NK-92 (cell line): ENCODE data around the gene C5AR1.
"Not testable (repeated sequence)": the region's sequence is repeated elsewhere in the genome, so short reads cannot be mapped to it uniquely, and the experiment has no call there.

ENCODE experiments used
- DNase-seq: peaks from one replicate; lab custom pipeline; 2025; ENCODE audit not compliant: unreplicated experiment; lab: John Stamatoyannopoulos, UW

The C5AR1 gene

DNA sequence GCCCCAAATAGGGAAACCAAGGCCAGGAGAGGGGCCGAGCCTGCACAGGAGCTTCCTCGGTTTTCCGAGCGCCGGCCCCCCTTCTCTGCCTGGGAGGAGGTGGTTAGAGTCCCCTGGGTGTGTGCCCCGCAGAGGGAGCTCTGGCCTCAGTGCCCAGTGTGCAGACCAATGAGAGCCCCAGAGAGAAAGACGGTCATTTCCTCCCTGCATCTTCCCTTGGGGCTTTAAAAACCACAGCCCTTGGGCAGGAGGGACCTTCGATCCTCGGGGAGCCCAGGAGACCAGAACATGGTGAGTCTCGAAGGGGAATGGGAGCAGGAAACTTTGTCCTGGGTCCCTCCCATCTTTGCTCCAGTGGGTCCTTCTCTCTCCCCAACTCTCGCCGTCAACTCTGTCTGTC lies at the start of gene C5AR1:
C5AR1 (plus strand) TSS at position 254 of the 400 bp plus-strand sequence; CDS start at position 289, 35 bp downstream.
- DNase-seq: no peak

DNA sequence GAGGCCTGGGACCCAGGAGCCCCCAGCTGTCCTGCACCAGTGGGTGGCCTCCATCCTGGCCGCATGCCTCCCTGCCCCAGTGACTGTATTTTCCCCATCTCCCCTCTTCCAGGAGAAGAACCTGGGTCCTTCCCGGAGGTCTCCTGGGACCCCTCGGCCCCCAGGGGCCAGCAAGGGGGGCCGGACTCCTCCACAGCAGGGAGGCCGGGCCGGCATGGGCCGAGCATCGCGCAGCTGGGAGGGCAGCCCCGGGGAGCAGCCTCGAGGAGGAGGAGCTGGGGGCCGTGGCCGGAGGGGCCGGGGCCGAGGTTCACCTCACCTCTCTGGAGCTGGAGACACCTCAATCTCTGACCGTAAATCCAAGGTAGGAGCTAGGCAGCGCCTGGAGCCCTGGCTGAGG lies 49.2 kb upstream of the C5AR1 start:
- no peak for DNase-seq

DNA sequence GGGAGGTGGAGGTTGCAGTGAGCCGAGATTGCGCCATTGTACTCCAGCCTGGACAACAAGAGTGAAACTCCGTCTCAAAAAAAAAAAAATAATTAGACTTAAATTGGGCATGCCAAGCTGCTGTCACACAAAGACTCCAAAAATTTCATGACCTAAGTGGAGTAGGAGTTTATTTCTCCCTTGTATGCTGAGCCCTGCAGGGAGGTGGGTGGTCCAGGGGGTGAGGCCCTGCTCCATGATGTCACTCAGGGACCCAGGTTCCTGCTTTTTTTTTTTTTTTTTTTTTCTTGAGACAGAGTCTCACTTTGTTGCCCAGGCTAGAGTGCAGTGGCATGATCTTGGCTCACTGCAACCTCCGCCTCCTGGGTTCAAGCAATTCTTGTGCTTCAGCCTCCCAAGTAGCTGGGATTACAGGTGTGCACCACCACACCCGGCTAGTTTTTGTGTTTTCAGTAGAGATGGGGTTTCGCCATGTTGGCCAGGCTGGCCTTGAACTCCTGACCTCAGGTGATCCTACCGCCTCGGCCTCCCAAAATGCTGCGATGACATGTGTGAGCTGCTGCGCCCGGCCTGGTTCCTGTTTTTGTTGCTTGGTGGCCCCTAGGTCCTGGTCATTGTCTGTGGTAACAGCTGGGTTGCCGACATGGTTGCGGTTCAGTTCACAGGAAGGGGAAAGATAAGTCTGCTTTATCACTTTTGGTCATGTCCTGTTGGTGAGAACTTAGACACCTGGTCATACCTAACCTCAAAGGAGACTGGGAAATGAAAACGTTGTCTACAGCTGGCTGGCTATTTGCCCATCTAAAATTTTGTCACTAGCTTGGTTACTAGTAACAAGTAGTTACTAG lies 47.5 kb upstream of the C5AR1 start:
- not testable (repeated sequence) for DNase-seq

DNA sequence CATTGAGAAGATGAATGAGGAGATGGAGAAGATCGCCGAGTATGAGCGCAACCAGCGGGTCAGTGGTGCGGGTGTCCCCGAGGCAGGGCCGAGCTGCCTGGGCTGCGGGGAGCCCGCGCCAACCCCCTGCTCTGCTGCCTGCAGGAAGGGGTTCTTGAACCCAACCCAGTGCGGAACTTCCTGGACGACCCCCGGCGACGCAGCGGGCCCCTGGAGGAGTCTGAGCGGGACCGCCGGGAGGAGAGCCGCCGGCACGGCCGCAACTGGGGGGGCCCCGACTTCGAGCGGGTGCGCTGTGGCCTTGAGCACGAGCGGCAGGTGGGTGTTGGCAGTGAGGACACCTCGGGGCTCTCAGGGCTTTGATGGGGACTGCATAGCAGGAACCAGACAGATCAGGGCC lies 45.0 kb upstream of the C5AR1 start:
- DNase-seq: no peak

DNA sequence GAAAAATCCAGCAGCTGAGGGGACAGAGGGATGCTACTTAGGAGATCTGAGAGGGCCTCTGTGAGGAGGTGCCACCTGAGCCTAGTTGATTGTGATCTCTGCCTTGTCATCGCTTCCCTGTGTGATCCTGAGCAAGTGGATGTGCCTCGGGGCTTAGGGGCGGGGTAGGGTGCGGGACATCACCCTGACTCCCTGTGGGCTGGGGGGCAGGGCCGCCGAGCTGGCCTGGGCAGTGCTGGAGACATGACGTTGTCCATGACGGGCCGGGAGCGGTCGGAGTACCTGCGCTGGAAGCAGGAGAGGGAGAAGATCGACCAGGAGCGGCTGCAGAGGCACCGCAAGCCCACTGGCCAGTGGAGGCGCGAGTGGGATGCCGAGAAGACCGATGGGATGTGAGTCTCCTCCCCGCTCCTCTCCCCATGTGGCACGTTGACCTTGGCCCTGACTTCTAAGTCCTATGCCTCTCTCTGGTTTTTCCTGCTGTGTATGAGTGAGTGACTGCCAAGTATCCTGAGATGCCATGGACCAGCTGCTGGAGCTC lies 43.2 kb upstream of the C5AR1 start:
- no peak for DNase-seq

DNA sequence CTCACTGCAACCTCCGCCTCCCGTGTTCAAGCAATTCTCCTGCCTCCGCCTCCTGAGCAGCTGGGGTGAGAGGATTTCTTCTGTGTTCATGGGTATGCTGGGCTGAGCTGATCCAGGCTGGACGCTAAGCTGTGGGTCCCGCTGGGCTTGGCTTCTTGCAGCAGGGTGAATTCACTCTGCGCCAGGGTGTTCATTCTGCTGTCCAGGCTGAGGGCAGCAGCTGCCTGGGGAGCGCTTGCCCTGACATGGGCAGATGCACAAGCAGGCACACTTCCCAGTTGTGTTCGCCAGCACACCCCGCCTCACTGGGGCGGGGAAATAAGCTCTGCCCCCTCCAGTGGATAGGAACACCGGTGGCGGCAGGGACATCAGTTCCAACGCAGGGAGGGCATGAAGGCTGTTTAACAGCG lies 42.3 kb upstream of the C5AR1 start:
- no peak for DNase-seq

DNA sequence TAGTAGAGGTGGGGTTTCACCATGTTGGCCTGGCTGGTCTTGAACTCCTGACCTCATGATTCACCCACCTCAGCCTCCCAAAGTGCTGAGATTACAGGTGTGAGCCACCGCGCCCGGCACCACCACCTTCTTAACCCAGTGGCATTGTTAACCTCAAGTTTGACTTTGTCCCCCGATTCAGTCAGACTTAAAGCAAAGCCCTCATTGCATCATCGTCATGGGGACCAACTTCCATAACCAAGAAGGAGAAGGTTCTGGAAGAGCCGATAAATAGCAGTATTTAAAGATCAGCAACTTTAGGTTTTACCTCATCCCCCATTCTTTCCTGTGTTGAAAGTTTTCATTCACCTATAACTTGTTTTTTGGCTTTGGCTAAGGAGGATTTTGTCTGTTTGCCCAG lies 41.6 kb upstream of the C5AR1 start:
- DNase-seq: no peak

DNA sequence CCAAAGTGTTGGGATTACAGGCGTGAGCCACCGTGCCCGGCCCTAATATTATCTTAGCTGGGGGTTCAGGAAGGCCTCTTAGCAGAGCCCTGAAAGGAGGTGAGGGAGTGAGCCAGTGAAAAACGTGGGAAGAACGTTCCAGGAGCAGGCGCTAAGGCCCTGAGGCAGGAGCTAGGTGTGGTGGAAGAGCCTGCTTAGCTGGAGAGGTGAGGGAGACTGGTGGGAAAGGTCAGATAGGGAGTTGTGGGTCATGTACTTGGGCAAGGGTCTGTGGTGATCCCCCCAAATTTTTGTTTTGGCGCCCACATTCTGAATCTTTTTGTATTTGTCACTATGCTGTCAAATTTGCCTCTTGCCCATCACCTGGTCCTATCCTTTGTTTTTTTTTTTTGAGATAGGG lies 40.1 kb upstream of the C5AR1 start:
- DNase-seq: no peak

DNA sequence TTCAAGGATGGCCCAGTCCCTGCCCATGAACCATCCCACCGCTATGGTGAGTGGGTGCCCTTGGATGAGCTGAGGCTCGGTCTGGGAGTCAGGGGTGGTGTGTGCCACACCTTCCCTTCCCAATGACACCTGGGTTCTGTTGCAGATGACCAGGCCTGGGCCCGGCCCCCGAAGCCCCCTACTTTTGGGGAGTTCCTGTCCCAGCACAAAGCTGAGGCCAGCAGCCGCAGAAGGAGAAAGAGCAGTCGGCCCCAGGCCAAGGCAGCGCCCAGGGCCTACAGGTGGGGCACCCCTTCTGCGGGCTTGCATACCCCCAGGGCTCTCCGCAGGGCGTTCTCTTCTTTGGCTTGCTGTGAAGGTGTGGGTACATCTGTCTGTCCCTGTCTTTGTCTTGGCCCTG lies 39.3 kb upstream of the C5AR1 start:
- DNase-seq: no peak

DNA sequence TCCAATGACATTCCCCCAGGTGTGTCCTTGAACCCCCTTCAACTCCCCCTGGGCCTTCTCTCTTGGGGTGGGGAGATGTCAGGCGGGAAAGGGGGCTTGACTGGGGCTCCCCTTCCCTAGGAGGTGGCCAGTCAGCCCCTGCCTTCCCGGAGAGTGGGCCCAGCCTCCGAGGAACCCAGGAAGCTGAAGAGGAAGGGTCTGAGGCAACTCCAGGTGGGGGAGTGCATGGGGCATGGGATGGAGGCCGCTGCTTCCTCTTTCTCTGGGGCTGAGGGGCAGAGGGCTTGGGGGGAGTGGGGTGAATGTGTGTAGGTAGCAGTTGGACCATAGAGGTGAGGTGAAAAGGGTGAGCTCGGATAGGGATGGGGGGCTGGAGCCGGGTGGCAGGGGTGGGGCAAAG lies 37.7 kb upstream of the C5AR1 start:
- no peak for DNase-seq

DNA sequence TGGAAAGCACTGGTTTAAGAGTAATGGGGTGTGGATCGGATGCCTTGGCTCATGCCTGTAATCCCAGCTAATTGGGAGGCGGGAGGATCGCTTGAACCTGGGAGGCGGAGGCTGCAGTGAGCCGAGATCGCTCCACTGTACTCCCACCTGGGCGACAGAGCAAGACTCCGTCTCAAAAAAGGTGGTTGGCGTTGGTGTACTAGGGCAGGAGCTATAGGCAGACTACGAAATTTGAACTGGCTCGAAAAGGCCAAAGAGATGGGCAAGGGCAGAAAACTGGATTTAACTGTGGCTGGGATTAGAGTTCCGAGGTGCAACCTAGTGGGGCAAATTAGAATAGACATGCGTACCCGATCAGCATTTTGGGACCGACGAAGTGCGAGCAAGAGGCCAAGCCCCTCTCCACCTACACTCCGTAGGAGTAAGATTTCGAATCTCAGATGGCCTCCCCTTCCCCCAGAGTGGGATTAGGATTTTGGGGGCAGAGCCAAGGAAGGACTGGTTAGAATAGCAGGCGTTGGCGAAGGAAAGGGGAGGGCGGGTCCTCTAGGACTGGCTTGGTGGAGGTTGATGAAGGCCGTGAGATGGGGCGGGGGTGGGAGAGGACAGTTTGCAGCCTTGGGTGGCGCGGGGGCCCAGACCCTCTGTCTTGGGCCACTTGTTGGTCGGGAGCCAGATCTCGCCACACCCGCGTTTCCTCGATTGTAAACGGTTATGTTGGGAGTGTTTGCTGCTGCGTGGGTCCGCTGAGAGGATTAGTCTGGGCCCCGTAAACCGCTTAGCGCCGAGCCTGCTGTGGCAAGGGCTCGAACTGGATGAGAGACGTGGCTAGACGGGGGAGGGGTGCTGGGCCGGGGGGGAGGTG lies 37.0 kb upstream of the C5AR1 start:
- DNase-seq: no peak

DNA sequence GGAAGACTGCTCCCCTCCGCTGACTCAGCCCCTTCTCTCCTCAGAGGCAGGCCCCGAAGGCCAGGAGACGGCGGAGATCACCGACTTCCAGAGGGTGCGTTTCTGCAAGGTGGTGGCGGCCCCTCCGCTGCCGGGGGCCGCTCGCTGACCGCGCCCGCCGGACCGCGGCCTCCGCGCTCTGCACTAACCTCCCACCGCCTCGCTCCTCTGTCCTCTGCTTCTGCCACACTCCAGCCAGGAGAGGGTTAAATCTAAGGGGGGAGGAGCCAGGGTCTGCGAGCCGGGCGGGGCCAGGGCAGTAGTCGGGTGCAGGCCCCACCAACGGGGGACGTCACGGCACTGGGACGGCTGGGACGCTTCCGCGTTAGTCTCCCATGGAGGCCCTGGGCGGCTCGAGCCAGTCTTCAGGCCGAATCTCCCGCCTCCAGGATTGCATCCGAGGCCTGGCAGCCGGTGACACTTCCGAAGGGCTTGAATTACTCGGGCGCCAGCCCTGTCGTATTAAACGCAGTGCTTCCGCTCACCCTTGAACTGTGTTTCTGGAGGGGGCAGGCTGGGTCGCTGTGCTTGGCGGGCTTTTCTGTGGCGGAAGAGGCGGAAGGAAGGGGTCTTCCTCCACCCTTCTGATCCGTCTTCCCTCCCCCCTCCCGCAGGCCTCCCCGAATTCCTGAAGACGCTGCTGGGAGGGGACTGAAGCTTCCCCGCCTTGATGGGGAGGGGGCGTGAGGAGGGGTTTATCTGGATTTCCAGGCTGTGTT lies 36.2 kb upstream of the C5AR1 start:
- peak; percentile 37 for DNase-seq

DNA sequence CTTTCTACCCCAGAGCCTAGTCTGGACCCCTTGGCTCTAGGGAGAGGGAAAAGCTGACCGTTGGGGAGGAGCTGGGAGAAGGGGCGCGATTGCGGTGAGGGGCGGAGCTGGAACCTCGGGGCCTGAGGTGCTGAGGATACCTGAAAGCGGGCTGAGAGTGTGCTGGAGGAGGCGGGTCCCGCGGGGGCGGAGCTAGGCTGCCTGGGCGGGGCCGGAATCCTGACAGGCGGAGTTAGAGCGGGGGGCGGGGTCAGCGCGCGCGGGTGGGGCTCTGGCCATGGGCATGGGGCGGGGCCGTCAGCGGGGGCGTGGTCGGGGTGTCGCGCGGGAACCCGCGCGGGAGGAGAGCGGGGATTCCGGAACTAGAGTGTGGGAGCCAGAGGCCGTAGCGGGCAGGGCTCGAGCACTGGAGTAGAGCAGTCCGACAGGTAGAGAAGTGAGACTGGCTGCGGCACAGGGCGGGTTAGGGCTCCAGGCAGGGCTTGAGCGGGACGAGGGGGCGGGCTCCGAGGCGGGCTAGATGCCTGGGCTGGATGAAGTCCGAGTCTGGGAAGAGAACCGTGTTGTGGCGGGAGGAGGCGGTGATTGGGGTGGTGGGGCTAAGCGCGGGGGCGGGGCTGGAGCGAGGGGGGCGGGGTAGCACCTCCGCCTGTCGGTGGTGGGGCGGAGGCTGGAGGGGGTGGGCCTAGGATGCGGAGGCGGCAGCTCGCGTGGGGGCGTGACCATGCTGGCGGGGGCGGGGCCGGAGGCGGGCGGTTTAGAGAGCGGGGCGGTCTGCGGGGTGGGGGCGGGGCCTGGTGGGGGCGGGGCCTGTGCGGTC lies 35.4 kb upstream of the C5AR1 start, which contains the start of gene INAFM1:
INAFM1 (plus strand) TSS at position 815 of the 820 bp plus-strand sequence. CDS start 35 bp downstream, outside the sequence.
- DNase-seq: peak; percentile 74

DNA sequence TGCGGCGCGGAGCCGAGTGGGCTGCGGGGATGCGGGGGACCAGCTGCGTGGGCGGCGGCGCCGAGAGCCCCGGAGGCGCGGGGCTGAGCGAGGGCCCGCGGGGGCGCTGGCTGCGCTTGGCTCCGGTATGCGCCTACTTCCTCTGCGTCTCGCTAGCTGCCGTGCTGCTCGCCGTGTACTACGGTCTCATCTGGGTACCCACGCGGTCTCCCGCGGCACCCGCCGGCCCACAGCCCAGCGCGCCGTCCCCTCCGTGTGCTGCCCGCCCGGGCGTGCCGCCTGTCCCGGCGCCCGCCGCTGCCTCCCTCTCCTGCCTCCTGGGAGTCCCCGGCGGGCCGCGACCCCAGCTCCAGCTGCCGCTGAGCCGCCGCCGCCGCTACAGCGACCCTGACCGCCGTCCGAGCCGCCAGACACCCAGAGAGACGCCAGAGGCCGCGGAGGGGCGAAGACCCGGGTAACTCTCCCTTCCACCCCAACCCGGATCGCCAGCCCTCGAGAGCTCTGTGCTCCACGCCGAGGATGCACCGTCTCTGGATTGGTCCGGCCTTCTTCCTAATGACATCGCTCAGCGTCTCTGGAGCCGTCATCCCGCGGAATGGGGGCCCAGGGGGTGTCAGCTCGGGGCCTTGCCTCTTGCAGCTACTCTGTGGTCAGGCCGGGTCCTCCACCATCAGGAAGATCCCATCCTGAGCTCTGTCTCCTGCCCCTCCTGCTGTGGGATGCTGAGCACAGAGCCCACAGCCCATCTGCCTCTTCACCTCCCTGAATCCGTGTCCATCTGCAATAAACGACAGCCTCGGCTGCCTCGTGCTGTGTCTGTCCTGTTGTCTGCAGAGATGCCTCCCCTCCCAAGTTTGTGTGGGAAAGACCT lies 34.5 kb upstream of the C5AR1 start:
- DNase-seq: no peak

DNA sequence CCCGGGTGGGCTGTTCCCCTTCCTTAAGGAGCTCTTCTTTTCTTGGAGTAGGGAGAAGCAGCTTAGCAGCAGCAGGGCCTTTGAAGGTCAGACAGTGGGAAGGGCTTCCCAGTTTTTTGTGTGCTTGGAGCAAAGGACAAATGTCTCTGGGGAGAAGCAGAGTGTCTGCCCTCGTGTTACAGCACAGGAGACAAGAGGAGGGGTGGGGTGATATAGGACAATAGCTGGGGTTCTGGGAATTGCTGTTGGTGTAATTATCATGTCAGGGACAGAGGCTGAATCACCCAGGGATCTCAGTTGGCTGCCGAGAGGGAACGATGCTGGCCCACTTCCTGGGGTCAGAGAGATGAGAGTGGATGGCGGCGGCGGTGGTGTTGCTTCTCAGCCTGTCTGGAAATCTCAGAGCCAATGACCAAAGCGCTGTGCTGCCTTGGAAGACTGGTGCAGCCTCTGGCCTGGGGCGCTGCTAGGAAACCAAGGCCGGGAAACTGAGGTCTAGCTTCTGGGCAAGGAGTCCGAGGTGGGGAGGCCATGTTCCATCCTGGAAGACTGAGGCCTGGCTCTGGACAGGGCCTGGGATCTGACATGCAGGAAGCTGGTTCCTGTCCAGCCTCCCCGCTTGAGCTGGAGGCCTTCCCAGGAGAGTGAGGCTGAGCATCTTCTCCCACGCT lies 33.7 kb upstream of the C5AR1 start:
- no peak for DNase-seq

DNA sequence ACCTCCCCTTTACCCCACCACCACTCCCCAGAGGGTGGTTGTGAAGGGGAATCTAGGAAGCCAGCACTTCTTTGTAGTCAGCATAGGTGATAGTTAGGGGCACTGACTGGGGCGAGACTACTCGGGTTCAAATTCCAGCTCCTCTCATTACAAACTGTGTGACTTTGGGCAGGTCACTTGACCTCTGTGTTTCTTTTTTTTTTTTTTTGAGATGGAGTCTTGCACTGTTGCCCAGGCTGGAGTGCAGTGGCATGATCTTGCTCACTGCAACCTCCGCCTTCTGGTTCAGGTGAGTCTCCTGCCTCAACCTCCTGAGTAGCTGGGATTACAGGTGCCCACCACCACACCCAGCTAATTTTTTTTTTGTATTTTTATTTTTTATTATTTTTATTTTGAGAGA lies 33.1 kb upstream of the C5AR1 start:
- DNase-seq: not testable (repeated sequence)

DNA sequence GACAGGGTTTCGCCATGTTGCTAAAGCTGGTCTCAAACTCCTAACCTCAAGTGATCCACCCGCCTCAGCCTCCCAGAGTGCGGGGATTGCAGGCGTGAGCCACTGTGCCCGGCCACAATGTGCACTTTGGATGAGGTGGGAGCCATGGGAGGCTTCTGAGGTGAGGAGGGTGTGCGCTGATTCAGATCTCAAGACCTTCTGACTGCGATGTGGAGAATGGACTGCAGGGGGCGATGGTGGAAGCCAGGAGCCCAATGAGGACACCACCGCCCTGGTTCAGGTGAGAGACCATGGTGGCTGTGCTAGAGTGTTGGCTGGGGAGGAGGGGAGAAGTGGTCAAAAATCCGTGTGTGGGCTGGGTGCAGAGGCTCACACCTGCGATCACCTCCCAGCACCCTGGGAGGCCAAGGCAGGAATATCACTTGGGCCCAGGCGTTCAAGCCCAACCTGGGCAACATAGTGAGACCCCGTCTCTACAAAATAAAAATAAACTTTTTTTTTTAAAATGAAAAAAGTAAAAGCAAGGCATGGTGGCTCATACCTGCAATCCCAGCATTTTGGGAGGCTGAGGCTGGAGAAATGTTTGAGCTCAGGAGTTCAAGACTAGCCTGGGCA lies 29.4 kb upstream of the C5AR1 start:
- no peak for DNase-seq

DNA sequence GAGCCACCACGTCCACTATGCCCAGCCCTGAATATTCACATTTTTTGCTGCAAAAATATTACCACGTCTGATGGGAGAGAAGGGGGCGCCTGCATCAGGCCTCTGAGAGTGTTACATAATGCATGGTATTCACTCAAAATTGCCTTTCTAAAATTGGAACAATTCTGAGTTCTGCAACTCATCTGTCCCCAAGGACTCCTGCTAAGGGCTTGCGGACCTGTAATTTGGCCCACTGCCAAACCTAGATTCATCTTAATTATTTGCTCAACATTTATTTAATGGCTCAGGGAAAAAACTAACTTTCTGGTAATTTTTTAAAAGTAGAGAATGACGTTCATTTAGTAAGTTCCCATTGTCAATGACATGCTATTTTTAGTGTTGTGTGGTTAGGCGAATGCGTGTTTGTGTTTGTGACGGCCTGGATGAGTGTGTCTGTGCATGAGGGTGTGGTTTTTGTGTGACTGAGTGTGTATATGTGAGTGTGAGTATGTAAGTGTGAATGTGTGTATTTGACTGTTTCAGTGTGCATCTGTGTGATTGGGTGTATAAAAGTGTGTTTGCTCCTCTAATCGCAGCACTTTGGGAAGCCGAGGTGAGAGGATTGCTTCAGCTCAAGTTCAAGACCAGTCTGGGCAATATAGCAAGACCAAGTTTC lies 26.1 kb upstream of the C5AR1 start:
- DNase-seq: no peak
